ENCODE measurements around the gene ARFGAP1.

GRCh38 chr20:63332488-63333240, 60.1 kb downstream of the ARFGAP1 start:
- no peak for TF ChIP-seq CTCF (IDR thresholded peaks at IDR 0.05; ENCODE audit: insufficient read depth, low read depth, low read length)
- no peak for TF ChIP-seq EZH2 (IDR thresholded peaks at IDR 0.05; ENCODE audit: insufficient read depth, low read length)
